WI38 (cell line): ENCODE results near the gene SENP7.

Experiments
- H3K4me3 ChIP-seq: 2 replicates; pipeline ENCODE4 v1.5.1; 2011; ENCODE audit warnings: low read depth, mild to moderate bottlenecking, control low read depth, low read length
- CTCF ChIP-seq: IDR thresholded peaks from 2 replicates; pipeline ENCODE4 v1.5.1; 2012; ENCODE audit warnings: low read depth, mild to moderate bottlenecking, control low read depth, low read length

Gene SENP7

GRCh38 chr3:101375586-101375985 lies 137.4 kb downstream of the SENP7 start:
- no peak for TF ChIP-seq CTCF
- no peak overlapping the region for H3K4me3 ChIP-seq

GRCh38 chr3:101362406-101362805 lies 150.6 kb downstream of the SENP7 start:
- TF ChIP-seq CTCF = no peak
- no peak overlapping the region for H3K4me3 ChIP-seq

GRCh38 chr3:101351829-101352228 lies 161.2 kb downstream of the SENP7 start:
- TF ChIP-seq CTCF = no peak
- H3K4me3 ChIP-seq = no peak overlapping the region

GRCh38 chr3:101340591-101340990 lies 172.4 kb downstream of the SENP7 start:
- no peak overlapping the region for H3K4me3 ChIP-seq
- TF ChIP-seq CTCF = no peak

- no peak for TF ChIP-seq CTCF
- no peak overlapping the region for H3K4me3 ChIP-seq
Measured at GRCh38 chr3:101333883-101334282, 179.1 kb downstream of the SENP7 start.

- no peak overlapping the region for H3K4me3 ChIP-seq
Measured at GRCh38 chr3:101329016-101329673, 183.9 kb downstream of the SENP7 start.

More at GRCh38 chr3:101329016-101329673, 183.9 kb downstream of the SENP7 start:
- no peak for TF ChIP-seq CTCF
